IMR-90 (cell line): ENCODE results near the gene AKR1E2.

ENCODE experiments used
- BHLHE40 ChIP-seq: fragments of 150-350 bp; IDR thresholded peaks from 2 replicates; pipeline ENCODE4 v1.6.1; 2016; ENCODE audit warnings: mild to moderate bottlenecking, low read depth, low read length
- CEBPB ChIP-seq: IDR thresholded peaks from 2 replicates; pipeline ENCODE4 v1.6.1; 2012; ENCODE audit warnings: low read depth, low read length, improper control_type of control experiment
- CTCF ChIP-seq: conservative IDR thresholded peaks from 2 replicates; pipeline ENCODE4 v1.5.1; 2012; ENCODE audit warnings: mild to moderate bottlenecking, low read depth, low read length, improper control_type of control experiment
- FOS ChIP-seq: fragments of 150-350 bp; IDR thresholded peaks from 2 replicates; pipeline ENCODE4 v1.6.1; 2016; ENCODE audit warnings: low read depth, low read length
- MAFK ChIP-seq: IDR thresholded peaks from 2 replicates; pipeline ENCODE4 v1.6.1; 2012; ENCODE audit warnings: low read depth, low read length, improper control_type of control experiment
- MAZ ChIP-seq: IDR thresholded peaks from 2 replicates; pipeline ENCODE4 v1.6.1; 2012; ENCODE audit warnings: low read depth, mild to moderate bottlenecking, low read length, improper control_type of control experiment, moderate library complexity, borderline replicate concordance
- MXI1 ChIP-seq: IDR thresholded peaks from 2 replicates; pipeline ENCODE4 v1.6.1; 2012; ENCODE audit warnings: low read depth, mild to moderate bottlenecking, low read length, moderate library complexity, borderline replicate concordance
- NFE2L2 ChIP-seq: fragments of 150-350 bp; IDR thresholded peaks from 2 replicates; pipeline ENCODE4 v1.6.1; 2016; ENCODE audit warnings: low read depth, mild to moderate bottlenecking, low read length
- POLR2A ChIP-seq: IDR thresholded peaks from 2 replicates; pipeline ENCODE4 v1.6.1; 2012; ENCODE audit warnings: mild to moderate bottlenecking, low read depth, low read length
- RCOR1 ChIP-seq: IDR thresholded peaks from 2 replicates; pipeline ENCODE4 v1.6.1; 2012; ENCODE audit warnings: mild to moderate bottlenecking, low read length, improper control_type of control experiment; ENCODE audit not compliant: insufficient replicate concordance
- SMC3 ChIP-seq: fragments of 150-350 bp; IDR thresholded peaks from 2 replicates; pipeline ENCODE4 v1.6.1; 2016; ENCODE audit warnings: low read depth, mild to moderate bottlenecking, antibody characterized with exemption, low read length, moderate library complexity
- USF2 ChIP-seq: fragments of 150-350 bp; IDR thresholded peaks from 2 replicates; pipeline ENCODE4 v1.6.1; 2017; ENCODE audit warnings: mild to moderate bottlenecking, antibody characterized with exemption, low read length, low read depth

- TF ChIP-seq CTCF (no peak), POLR2A (no peak), USF2 (no peak), MAZ (no peak), FOS (no peak), MXI1 (no peak), SMC3 (no peak), MAFK (no peak), NFE2L2 (no peak), RCOR1 (no peak), CEBPB (no peak), BHLHE40 (no peak)
Measured at GRCh38 chr10:4809156-4809555, 16.9 kb upstream of the AKR1E2 start.
